Measurements from ENCODE around the gene ALCAM.

ALCAM gene

DNA sequence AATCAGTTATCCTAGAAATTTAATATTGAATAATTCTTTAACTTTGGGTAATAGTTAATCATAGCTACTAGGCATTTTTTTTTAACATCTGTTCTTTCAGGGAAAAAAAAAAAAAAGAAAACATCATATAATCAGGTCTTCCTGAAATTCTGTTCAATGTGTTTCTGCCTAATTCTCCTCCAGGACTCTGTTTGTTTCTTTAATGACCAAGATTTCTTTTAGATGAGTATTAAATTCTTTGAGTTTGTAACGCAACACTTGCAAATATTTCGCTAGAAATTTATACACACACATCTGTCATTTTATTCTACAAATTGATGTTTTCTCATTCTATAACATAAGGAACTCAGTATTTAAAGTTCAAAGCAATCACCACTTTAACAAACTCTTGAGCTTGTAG lies 56.7 kb downstream of the ALCAM start:
- TF ChIP-seq, protein P1, sequence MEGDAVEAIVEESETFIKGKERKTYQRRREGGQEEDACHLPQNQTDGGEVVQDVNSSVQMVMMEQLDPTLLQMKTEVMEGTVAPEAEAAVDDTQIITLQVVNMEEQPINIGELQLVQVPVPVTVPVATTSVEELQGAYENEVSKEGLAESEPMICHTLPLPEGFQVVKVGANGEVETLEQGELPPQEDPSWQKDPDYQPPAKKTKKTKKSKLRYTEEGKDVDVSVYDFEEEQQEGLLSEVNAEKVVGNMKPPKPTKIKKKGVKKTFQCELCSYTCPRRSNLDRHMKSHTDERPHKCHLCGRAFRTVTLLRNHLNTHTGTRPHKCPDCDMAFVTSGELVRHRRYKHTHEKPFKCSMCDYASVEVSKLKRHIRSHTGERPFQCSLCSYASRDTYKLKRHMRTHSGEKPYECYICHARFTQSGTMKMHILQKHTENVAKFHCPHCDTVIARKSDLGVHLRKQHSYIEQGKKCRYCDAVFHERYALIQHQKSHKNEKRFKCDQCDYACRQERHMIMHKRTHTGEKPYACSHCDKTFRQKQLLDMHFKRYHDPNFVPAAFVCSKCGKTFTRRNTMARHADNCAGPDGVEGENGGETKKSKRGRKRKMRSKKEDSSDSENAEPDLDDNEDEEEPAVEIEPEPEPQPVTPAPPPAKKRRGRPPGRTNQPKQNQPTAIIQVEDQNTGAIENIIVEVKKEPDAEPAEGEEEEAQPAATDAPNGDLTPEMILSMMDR (IDR thresholded peaks at IDR 0.05; ENCODE audit: extremely low read depth, missing control alignments): no peak
- DNase-seq (ENCODE audit: low spot score): no peak

DNA sequence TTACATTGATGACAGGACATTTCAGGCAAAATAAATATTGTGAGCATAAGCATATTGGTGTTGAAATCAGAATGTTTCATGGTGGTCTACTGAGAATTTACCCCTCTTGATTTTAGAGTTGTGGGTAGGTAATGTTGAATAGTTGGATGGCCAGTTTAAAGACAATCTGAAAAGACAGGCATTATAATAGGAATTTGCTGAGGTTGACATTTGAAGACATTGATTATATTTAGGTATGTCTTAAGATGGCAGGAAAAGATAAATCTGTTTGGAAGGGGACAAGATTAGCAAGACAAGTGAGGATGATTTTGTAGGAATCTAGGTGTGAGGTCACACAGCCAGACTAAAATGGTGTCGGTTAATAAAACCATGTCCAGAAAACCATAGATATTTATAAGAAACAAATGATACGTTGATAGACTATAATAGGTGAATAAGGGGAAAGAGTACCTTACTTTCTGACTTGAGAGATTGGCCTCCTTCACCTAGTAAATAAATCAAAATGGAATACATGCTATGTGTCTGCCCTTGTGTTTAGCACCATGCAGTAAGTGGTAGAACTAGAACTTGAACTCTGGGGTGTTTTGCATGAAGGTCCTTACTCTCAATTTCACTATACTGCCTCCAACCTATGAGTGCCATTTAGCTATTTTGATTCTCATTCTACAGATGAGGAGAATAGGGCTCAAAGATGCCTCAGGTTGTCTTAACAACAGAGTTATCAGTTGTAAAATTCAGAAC lies 57.9 kb downstream of the ALCAM start:
- TF ChIP-seq, protein P1 (IDR thresholded peaks at IDR 0.05; ENCODE audit: extremely low read depth, missing control alignments): no peak
- DNase-seq (ENCODE audit: low spot score): no peak

DNA sequence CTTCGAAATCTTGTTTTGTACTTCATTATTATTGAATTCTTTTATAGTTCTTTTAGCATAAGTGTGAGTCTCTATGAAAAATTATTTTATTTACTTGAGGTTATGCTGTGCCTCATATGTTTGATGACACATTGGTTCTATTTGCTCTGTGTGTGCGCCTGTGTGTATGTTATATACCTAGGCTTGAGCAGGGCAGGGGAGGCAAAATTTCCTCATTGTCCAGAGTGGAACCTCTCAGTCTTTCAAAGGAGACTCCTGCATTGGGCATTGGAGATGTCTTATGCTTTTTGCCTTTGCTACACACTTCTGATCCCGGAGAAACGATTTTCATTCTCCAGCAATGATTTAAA lies 58.4 kb downstream of the ALCAM start:
- no peak for DNase-seq (ENCODE audit: low spot score)
- TF ChIP-seq, protein P1 (IDR thresholded peaks at IDR 0.05; ENCODE audit: extremely low read depth, missing control alignments): no peak

DNA sequence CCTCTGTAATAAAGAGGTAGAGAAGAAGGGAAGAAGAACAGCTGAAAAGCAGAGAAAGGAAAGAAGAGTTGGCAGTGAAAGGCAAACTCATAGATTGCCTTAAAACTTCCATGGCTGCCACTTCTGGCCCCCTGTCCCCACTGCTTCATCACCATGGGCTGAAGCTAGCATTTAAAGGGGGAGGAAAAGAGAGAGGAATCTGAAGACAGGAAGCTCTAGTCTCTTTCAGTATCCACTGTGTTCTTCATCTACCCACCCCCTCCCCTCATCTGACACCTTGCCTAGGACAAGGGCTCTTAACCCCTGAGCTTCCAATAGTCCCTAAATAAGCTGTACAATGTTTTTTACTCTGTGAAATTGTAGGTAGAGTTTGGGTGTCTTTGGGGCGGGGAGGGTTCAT lies 60.6 kb downstream of the ALCAM start:
- TF ChIP-seq, protein P1 (IDR thresholded peaks at IDR 0.05; ENCODE audit: extremely low read depth, missing control alignments): no peak
- no peak for DNase-seq (ENCODE audit: low spot score)

DNA sequence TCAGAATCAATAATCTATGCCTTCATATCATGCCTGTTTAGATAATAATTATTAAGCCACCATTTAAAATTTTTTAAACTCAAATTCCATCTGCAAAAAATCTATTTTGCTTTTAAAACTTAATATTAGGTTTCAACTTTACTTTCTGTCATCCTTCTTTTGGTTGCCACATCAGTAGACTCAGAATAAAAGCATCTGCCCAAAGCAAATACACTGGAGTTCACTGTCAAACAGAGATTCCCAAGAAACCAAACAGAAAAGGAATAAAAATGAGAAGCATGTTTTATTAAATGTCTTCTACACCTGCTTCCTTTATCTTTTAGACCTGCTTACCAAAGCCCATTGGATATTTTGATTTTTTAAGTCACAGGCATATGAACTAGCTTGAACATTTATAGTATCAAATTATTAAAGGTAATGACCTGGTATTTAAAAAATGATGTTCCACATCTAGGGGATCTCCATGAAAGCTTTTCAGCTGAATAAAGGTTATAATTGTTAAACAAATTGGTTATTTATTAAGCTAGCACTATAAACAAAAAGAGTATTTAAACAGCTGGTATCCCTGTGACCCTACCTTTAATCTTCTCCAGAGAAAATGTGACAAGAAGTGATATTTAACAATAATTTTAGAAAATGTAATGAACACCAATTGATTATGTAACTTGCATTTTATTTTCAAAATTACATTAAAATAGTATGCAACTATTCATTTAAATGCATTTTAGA lies 62.5 kb downstream of the ALCAM start:
- no peak for DNase-seq (ENCODE audit: low spot score)
- TF ChIP-seq, protein P1 (IDR thresholded peaks at IDR 0.05; ENCODE audit: extremely low read depth, missing control alignments): no peak

DNA sequence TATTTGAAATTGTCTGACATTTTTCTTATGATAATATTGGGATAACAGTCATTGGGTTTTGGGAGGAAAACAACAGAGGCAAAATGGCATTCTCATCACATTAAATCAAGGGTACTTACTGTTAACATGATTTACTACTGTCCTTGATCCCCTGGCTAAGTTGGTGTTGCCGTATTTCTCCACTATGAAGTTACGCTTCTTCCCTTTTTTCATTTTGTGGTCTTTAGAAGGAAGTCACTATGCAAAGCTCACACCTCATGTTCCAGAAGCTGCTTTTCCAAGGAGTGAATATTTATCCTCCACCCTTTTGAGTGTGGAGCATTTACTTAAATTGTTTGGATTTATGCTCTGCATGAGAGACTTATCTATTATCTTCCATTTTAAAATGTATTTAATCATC lies 63.7 kb downstream of the ALCAM start:
- DNase-seq (ENCODE audit: low spot score): no peak
- TF ChIP-seq, protein P1 (IDR thresholded peaks at IDR 0.05; ENCODE audit: extremely low read depth, missing control alignments): no peak

DNA sequence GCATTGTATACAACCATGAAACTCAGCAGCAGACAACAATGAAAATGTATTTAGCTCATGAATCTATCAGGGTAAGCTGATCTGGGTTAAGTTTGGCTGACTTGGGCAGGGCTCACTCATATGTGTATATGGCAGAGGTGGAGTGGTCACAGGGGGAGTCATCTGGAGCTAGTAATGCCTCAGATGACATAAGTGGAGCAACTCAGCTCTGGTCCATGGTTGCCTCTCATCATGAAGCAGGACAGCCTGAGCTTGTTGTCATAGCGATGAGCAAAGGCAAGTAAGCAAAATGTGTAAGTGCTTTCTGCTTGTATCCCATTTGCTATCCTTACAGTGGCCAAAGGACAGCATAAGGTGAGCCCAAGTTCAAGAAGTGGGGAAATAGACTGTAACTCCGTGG lies 64.5 kb downstream of the ALCAM start:
- TF ChIP-seq, protein P1 (IDR thresholded peaks at IDR 0.05; ENCODE audit: extremely low read depth, missing control alignments): no peak

More for the DNA sequence above, 64.5 kb downstream of the ALCAM start:
- DNase-seq (ENCODE audit: low spot score): no peak

All from GM20000 (cell line).